Vagina (tissue), 2 donors: ENCODE results near the gene EPHA1. TPM values are rescaled to one million over a fixed set of nuclear protein-coding genes. Genes with fewer than 3 reads are reported as not detected.

Experiments
- DNase-seq, 2 donors: peaks; one replicate each; pipeline ENCODE4 v3.0.0-alpha.2; 2017; ENCODE audit errors: extremely low spot score in 2 of 2
- H3K27ac ChIP-seq: fragments of 200-600 bp; sonication (generic); one replicate; pipeline ENCODE4 v1.5.1; 2019
- H3K27me3 ChIP-seq: fragments of 200-600 bp; sonication (generic); one replicate; pipeline ENCODE4 v1.5.1; 2019
- H3K36me3 ChIP-seq, 2 donors: fragments of 200-600 bp; sonication (generic); one replicate each; pipeline ENCODE4 v1.5.1; 2017 to 2019
- H3K4me1 ChIP-seq: fragments of 200-600 bp; sonication (generic); one replicate; pipeline ENCODE4 v1.5.1; 2019
- H3K4me3 ChIP-seq, 2 donors: fragments of 200-600 bp; sonication (generic); 1 replicate in 1 of 2; 2 replicates in 1 of 2; pipeline ENCODE4 v1.5.1; 2016 to 2019
- H3K9me3 ChIP-seq: fragments of 200-600 bp; sonication (generic); one replicate; pipeline ENCODE4 v1.5.1; 2019
- CTCF ChIP-seq, 3 experiments: fragments of 450-650 bp in 2 of 3; fragments of 200-600 bp in 1 of 3; sonication (generic) in 1 of 3; IDR thresholded peaks; one replicate each; pipeline ENCODE4 v1.5.1; 2017 to 2019; ENCODE audit warnings: antibody characterized with exemption in 3 of 3, mild to moderate bottlenecking in 2 of 3, moderate library complexity in 2 of 3
- POLR2A ChIP-seq, 2 donors: fragments of 450-650 bp; IDR thresholded peaks; one replicate each; pipeline ENCODE4 v1.6.1; 2017; ENCODE audit warnings: antibody characterized with exemption in 2 of 2, mild to moderate bottlenecking in 2 of 2, moderate library complexity in 2 of 2
- POLR2AphosphoS5 ChIP-seq, 2 donors: sonication (generic); formaldehyde crosslinking; IDR thresholded peaks; one replicate each; pipeline ENCODE4 v1.9.0; 2017; ENCODE audit warnings: antibody characterized with exemption in 2 of 2, mild to moderate bottlenecking in 2 of 2, low read depth in 1 of 2; ENCODE audit not compliant: insufficient read depth in 1 of 2
- intact Hi-C: fragments of 100-400 bp; cut with DNase I; formaldehyde crosslinking; loops from one replicate; pipeline ENCODE4 v1.15.1; 2023
- total RNA-seq: library from RNA; depleted of rRNA; stranded (reverse); fragments of >200 nt; gene quantifications from one replicate; pipeline ENCODE4 v1.2.3, GENCODE V29; 2016

EPHA1 gene
- total RNA-seq, 1 donor from 2014 or later, result 51.3 TPM

- Histone ChIP-seq H3K9me3 (no peaks in the 10 kb centered on the region), H3K4me1 (peaks cover 71% of the 10 kb centered on the region), H3K4me3 (peak overlapping the region; percentile 93 to 99), H3K27me3 (no peaks in the 10 kb centered on the region), H3K27ac (peak overlapping the region; percentile 94), H3K36me3 (peaks cover 0 to 9% of the 10 kb centered on the region in 2 donors)
- TF ChIP-seq CTCF (IDR thresholded peaks at IDR 0.05) (no peak), POLR2AphosphoS5 (IDR thresholded peaks at IDR 0.05; ENCODE audit: insufficient read depth in 1 of 2, low read depth in 1 of 2) (no peak), POLR2A (IDR thresholded peaks at IDR 0.05) (no peak)
- intact Hi-C loops, result loop anchor here (1.0 to 5.0 kb wide), 2 partner anchors 8 to 96 kb away; partner anchors contain the start of gene CASP2
- DNase-seq, result no peak
These were observed 25.1 kb downstream of the EPHA1 start for GRCh38 chr7:143383642-143383957.

- DNase-seq, result no peak
- intact Hi-C loops, result loop anchor here (1.0 to 5.0 kb wide), 2 partner anchors 8 to 96 kb away; partner anchors contain the start of gene CASP2
- Histone ChIP-seq H3K27ac (peak overlapping the region; percentile 94), H3K4me3 (peak overlapping the region; percentile 93 to 99), H3K4me1 (peaks cover 76% of the 10 kb centered on the region), H3K9me3 (no peaks in the 10 kb centered on the region), H3K27me3 (no peaks in the 10 kb centered on the region), H3K36me3 (peaks cover 0 to 3% of the 10 kb centered on the region in 2 donors)
- peak in 1 of 3 experiments; percentile 5 for TF ChIP-seq CTCF (IDR thresholded peaks at IDR 0.05)
- no peak for TF ChIP-seq POLR2A (IDR thresholded peaks at IDR 0.05)
- TF ChIP-seq POLR2AphosphoS5 (IDR thresholded peaks at IDR 0.05; ENCODE audit: insufficient read depth in 1 of 2, low read depth in 1 of 2), result no peak
These were observed 25.6 kb downstream of the EPHA1 start for GRCh38 chr7:143382791-143383641.

GRCh38 chr7:143382126-143382790, 26.4 kb downstream of the EPHA1 start:
- Histone ChIP-seq H3K27me3 (no peaks in the 10 kb centered on the region), H3K27ac (peak overlapping the region; percentile 94), H3K4me3 (peak overlapping the region; percentile 93 to 99), H3K9me3 (no peaks in the 10 kb centered on the region), H3K4me1 (peaks cover 73% of the 10 kb centered on the region), H3K36me3 (no peaks in the 10 kb centered on the region)
- intact Hi-C loops, result loop anchor here (5.0 kb wide), 1 partner anchor 95 kb away; the partner anchor contains the start of gene CASP2
- no peak for DNase-seq
- TF ChIP-seq POLR2A (IDR thresholded peaks at IDR 0.05) (no peak), POLR2AphosphoS5 (IDR thresholded peaks at IDR 0.05; ENCODE audit: insufficient read depth in 1 of 2, low read depth in 1 of 2) (peak in 1 of 2 donors; percentile 10)

- peak overlapping the region; percentile 93 to 99 for H3K4me3 ChIP-seq
- no peaks in the 10 kb centered on the region for H3K36me3 ChIP-seq
- intact Hi-C loops, result loop anchor here (5.0 kb wide), 1 partner anchor 94 kb away; the partner anchor contains the start of gene CASP2
- no peaks in the 10 kb centered on the region for H3K9me3 ChIP-seq
- H3K27ac ChIP-seq, result peak overlapping the region; percentile 94
- TF ChIP-seq CTCF (IDR thresholded peaks at IDR 0.05), result no peak
- TF ChIP-seq POLR2AphosphoS5 (IDR thresholded peaks at IDR 0.05; ENCODE audit: insufficient read depth in 1 of 2, low read depth in 1 of 2), result peak in 1 of 2 donors; percentile 64
- peaks cover 67% of the 10 kb centered on the region for H3K4me1 ChIP-seq
- no peak for DNase-seq
- H3K27me3 ChIP-seq, result no peaks in the 10 kb centered on the region
These were observed 27.1 kb downstream of the EPHA1 start for GRCh38 chr7:143381427-143382125.
